CD8-positive, alpha-beta memory T cell (primary cell): ENCODE results near the gene TBCEL. TPM values are rescaled to one million over a fixed set of nuclear protein-coding genes. Genes with fewer than 3 reads are reported as not detected.
"Not testable (repeated sequence)": the region's sequence is repeated elsewhere in the genome, so short reads cannot be mapped to it uniquely, and the experiment has no call there.

Experiments
- CTCF ChIA-PET: fragments of 350-600 bp; sonication (Branson Sonifier 250); formaldehyde crosslinking; loops from one replicate; lab custom pipeline; 2021; ENCODE audit warnings: antibody characterized with exemption; lab: Charles Lee
- POLR2A ChIA-PET: fragments of 350-600 bp; sonication (Branson Sonifier 250); formaldehyde crosslinking; loops from one replicate; lab custom pipeline; 2021; ENCODE audit warnings: antibody characterized with exemption; lab: Charles Lee
- DNase-seq, 5 donors: peaks; one replicate each; pipeline versions ENCODE4 v3.0.0 to v3.0.0-alpha.2; 2020 to 2022; ENCODE audit warnings: mixed read lengths in 1 of 5
- H3K27ac ChIP-seq: one replicate; pipeline ENCODE4 v1.7.0; 2013; ENCODE audit warnings: low read depth, mild to moderate bottlenecking, low read length, moderate library complexity
- H3K27me3 ChIP-seq: 2 replicates; pipeline ENCODE4 v1.7.0; 2013; ENCODE audit warnings: low read length, mild to moderate bottlenecking; ENCODE audit not compliant: insufficient read depth, poor library complexity, severe bottlenecking
- H3K36me3 ChIP-seq: 2 replicates; pipeline ENCODE4 v1.7.0; 2013; ENCODE audit warnings: mild to moderate bottlenecking, low read length, moderate library complexity; ENCODE audit not compliant: insufficient read depth
- H3K4me1 ChIP-seq: 2 replicates; pipeline ENCODE4 v1.7.0; 2013; ENCODE audit warnings: mild to moderate bottlenecking, low read length, moderate library complexity; ENCODE audit not compliant: insufficient read depth
- H3K4me3 ChIP-seq: 2 replicates; pipeline ENCODE4 v1.7.0; 2013; ENCODE audit warnings: mild to moderate bottlenecking, low read length
- H3K9me3 ChIP-seq: 2 replicates; pipeline ENCODE4 v1.7.0; 2013; ENCODE audit warnings: mild to moderate bottlenecking, low read length
- H3K27ac Mint-ChIP-seq, 8 donors: one replicate each; pipeline ENCODE4 v1.8.0; 2020 to 2021; ENCODE audit warnings: mixed read lengths in 8 of 8, mild to moderate bottlenecking in 6 of 8, inconsistent platforms in 3 of 8, moderate library complexity in 3 of 8
- H3K27me3 Mint-ChIP-seq, 2 donors: one replicate each; pipeline ENCODE4 v1.8.0; 2020 to 2021; ENCODE audit warnings: mixed read lengths in 2 of 2, mild to moderate bottlenecking in 1 of 2, moderate library complexity in 1 of 2
- H3K36me3 Mint-ChIP-seq, 3 donors: one replicate each; pipeline ENCODE4 v1.8.0; 2020 to 2021; ENCODE audit warnings: mixed read lengths in 3 of 3, inconsistent platforms in 1 of 3, mild to moderate bottlenecking in 1 of 3
- H3K4me1 Mint-ChIP-seq, 3 donors: one replicate each; pipeline ENCODE4 v1.8.0; 2020 to 2021; ENCODE audit warnings: mixed read lengths in 3 of 3, inconsistent platforms in 1 of 3, mild to moderate bottlenecking in 1 of 3
- H3K4me3 Mint-ChIP-seq, 7 donors: one replicate each; pipeline ENCODE4 v1.8.0; 2020 to 2021; ENCODE audit warnings: mixed read lengths in 7 of 7, mild to moderate bottlenecking in 6 of 7, moderate library complexity in 4 of 7, inconsistent platforms in 2 of 7
- H3K9me3 Mint-ChIP-seq, 5 donors: one replicate each; pipeline ENCODE4 v1.8.0; 2020 to 2022; ENCODE audit warnings: mixed read lengths in 5 of 5, mild to moderate bottlenecking in 3 of 5, moderate library complexity in 2 of 5, inconsistent platforms in 1 of 5
- polyA plus RNA-seq: library from polyadenylated mRNA; unstranded; fragments of 300-500 nt; fragmentation: Illumina TruSeq; gene quantifications from one replicate; pipeline ENCODE4 v1.2.3, GENCODE V29; 2021
- total RNA-seq, 2 experiments: library from RNA; stranded (reverse); gene quantifications; one replicate each; pipeline ENCODE4 v1.2.3, GENCODE V29; 2021

TBCEL gene
- total and polyA plus RNA-seq, 3 experiments from 2014 or later, result 2.6 to 13.2 (median 12.1) TPM

DNA sequence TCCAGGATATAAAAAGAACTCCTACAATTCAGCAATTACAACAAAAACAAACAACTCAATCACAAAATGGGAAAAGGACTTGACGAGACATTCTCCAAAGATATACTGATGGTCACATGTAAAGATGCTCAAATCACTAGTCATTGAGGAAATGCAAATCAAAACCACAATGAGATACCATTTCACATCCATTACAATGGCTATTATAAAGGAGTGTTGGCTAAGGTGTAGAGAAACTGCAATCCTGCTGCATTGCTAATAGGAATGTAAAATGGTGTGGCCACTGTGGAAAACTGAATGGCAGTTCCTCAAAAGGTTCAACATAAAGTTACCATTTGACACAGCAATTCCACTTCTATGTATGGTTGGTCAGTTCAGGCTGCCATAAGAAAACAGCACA lies 11.8 kb upstream of the TBCEL start:
- Mint-ChIP-seq H3K9me3 (no peaks in the 10 kb centered on the region), H3K36me3 (peaks cover 0 to 3% (median 0%) of the 10 kb centered on the region in 3 donors), H3K27ac (no peak overlapping the region), H3K4me3 (no peak overlapping the region), H3K4me1 (no peaks in the 10 kb centered on the region), H3K27me3 (peaks cover 16 to 32% of the 10 kb centered on the region in 2 donors)
- DNase-seq, result no peak
- Histone ChIP-seq H3K27me3 (no peaks in the 10 kb centered on the region), H3K9me3 (no peaks in the 10 kb centered on the region), H3K4me1 (no peaks in the 10 kb centered on the region), H3K27ac (no peak overlapping the region), H3K4me3 (no peak overlapping the region), H3K36me3 (no peaks in the 10 kb centered on the region)
- POLR2A ChIA-PET, result no interaction called here
- CTCF ChIA-PET, result no interaction called here

DNA sequence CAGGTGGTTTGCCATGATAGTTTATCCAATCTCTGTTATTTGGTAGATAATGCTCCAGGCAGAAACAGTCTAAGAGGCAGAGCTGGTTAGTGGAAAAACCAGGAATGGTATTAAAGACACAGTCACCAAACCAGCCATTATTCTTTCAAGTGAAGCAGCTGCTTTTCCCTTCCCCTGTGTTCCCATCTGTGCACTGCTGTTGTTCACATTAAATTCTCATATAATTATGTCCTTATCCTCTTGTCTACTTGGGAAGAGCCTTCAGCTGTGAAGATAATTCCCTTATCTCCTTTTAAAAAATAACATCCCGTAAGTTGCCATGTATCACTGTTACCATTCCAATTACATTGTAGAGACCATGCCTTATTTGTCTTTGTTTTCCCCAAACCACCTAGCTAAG lies 5.2 kb upstream of the TBCEL start:
- Mint-ChIP-seq H3K9me3 (no peaks in the 10 kb centered on the region), H3K4me3 (no peak overlapping the region), H3K27ac (no peak overlapping the region), H3K36me3 (peaks cover 0 to under 1% (median 0%) of the 10 kb centered on the region in 3 donors), H3K27me3 (peaks cover 4 to 15% of the 10 kb centered on the region in 2 donors), H3K4me1 (peaks cover 5 to 9% (median 5%) of the 10 kb centered on the region in 3 donors)
- DNase-seq, result no peak
- Histone ChIP-seq H3K4me3 (no peak overlapping the region), H3K36me3 (no peaks in the 10 kb centered on the region), H3K4me1 (peaks cover 3% of the 10 kb centered on the region), H3K27ac (no peak overlapping the region), H3K27me3 (no peaks in the 10 kb centered on the region), H3K9me3 (no peaks in the 10 kb centered on the region)
- POLR2A ChIA-PET, result no interaction called here
- CTCF ChIA-PET, result no interaction called here

DNA sequence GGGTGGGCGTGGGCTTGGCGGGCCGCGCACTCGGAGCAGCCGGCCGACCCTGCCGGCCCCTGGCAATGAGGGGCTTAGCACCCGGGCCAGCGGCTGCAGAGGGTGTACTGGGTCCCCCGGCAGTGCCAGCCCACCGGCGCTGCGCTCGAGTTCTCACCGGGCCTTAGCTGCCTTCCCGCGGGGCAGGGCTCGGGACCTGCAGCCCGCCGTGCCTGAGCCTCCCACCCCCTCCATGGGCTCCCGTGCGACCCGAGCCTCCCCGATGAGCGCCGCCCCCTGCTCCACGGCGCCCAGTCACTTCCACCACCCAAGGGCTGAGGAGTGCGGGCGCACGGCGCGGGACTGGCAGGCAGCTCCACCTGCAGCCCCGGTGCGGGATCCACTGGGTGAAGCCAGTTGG lies 2.2 kb upstream of the TBCEL start:
- H3K36me3 Mint-ChIP-seq, H3K9me3 Mint-ChIP-seq, H3K36me3 ChIP-seq, H3K4me3 ChIP-seq, H3K27ac Mint-ChIP-seq, POLR2A ChIA-PET, H3K4me3 Mint-ChIP-seq, H3K27me3 ChIP-seq, CTCF ChIA-PET, H3K9me3 ChIP-seq, DNase-seq, H3K27ac ChIP-seq: not testable (repeated sequence)
- H3K4me1 ChIP-seq, result peaks cover 20% of the 10 kb centered on the region
- Mint-ChIP-seq H3K4me1 (peaks cover 23 to 32% (median 27%) of the 10 kb centered on the region in 3 donors), H3K27me3 (peaks cover 4 to 15% of the 10 kb centered on the region in 2 donors)

GRCh38 chr11:121024989-121025388 lies 1.1 kb downstream of the TBCEL start:
- DNase-seq, result peak in 1 of 5 donors; percentile 13
- ChIA-PET POLR2A (no interaction called here), CTCF (no interaction called here)
- Mint-ChIP-seq H3K36me3 (peaks cover under 1 to 3% (median 2%) of the 10 kb centered on the region in 3 donors), H3K9me3 (no peaks in the 10 kb centered on the region), H3K27me3 (peaks cover 2 to 4% of the 10 kb centered on the region in 2 donors), H3K27ac (peak overlapping the region in 6 of 8 donors; percentile 78 to 92 (median 88)), H3K4me1 (peaks cover 26 to 53% (median 39%) of the 10 kb centered on the region in 3 donors), H3K4me3 (peak overlapping the region; percentile 86 to 94 (median 89))
- Histone ChIP-seq H3K36me3 (no peaks in the 10 kb centered on the region), H3K4me1 (peaks cover 20% of the 10 kb centered on the region), H3K27ac (no peak overlapping the region), H3K9me3 (no peaks in the 10 kb centered on the region), H3K4me3 (peak overlapping the region; percentile 71), H3K27me3 (no peaks in the 10 kb centered on the region)

DNA sequence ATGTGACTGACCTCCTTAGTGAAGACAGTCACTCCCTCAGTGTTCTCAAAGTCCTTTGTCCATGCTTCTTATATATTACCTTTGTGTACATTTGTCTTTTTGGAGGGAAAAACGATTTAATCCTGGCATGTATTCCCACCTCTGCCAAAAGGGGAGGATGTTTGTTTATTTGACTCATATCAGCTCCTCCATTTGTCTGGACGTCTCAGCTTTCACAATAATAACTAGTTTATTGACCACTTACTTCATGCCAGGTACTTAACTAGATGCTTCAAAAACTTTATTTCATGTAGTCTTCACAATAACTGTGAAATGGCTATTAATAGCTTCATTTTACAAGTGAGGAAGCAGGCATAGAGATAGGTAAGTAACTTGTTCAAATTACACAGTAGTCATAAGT lies 5.3 kb downstream of the TBCEL start:
- Mint-ChIP-seq H3K27ac (no peak overlapping the region), H3K27me3 (no peaks in the 10 kb centered on the region), H3K4me3 (no peak overlapping the region), H3K4me1 (peaks cover 24 to 50% (median 38%) of the 10 kb centered on the region in 3 donors), H3K9me3 (no peaks in the 10 kb centered on the region), H3K36me3 (peaks cover 0 to 7% (median 6%) of the 10 kb centered on the region in 3 donors)
- H3K4me1 ChIP-seq, result peaks cover 15% of the 10 kb centered on the region
- ChIA-PET POLR2A (no interaction called here), CTCF (no interaction called here)
- no peak overlapping the region for H3K4me3 ChIP-seq
- no peaks in the 10 kb centered on the region for H3K27me3 ChIP-seq
- H3K9me3 ChIP-seq, result no peaks in the 10 kb centered on the region
- no peak for DNase-seq
- H3K36me3 ChIP-seq, result no peaks in the 10 kb centered on the region
- no peak overlapping the region for H3K27ac ChIP-seq

DNA sequence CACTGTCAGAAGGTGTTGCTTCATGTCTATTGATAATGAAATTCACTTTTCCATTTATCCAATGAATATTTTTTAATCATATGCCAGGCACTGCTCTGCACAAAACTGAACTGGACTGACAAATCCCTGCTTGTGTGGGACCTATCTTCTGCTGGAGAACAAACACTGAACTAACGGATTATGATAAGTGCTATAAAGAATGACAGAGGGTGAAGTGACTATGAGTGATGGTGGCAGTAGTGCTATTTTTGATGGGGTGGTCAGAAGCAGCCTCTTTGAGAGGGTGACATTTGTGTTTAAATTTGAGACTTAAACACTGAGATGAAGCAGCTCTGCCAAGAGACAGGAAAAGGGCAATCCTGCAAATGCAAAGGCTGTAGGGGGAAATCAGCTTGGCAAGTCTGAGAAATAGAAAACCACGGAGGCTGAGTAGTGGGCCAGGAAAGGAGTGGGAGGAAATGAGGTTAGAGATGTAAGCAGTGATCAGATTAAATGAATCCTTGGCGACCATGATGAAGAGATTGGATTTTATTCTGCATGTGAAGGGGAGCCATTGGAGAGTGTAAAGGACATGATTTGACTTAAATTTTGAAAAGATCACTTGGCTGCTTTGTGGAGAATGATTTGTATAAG lies 6.0 kb downstream of the TBCEL start:
- Mint-ChIP-seq H3K9me3 (no peaks in the 10 kb centered on the region), H3K27me3 (no peaks in the 10 kb centered on the region), H3K36me3 (peaks cover 0 to 7% (median 6%) of the 10 kb centered on the region in 3 donors), H3K27ac (no peak overlapping the region), H3K4me1 (peaks cover 18 to 44% (median 32%) of the 10 kb centered on the region in 3 donors), H3K4me3 (no peak overlapping the region)
- no peak for DNase-seq
- no peaks in the 10 kb centered on the region for H3K36me3 ChIP-seq
- peaks cover 10% of the 10 kb centered on the region for H3K4me1 ChIP-seq
- no peak overlapping the region for H3K27ac ChIP-seq
- H3K9me3 ChIP-seq, result no peaks in the 10 kb centered on the region
- ChIA-PET CTCF (no interaction called here), POLR2A (no interaction called here)
- no peaks in the 10 kb centered on the region for H3K27me3 ChIP-seq
- no peak overlapping the region for H3K4me3 ChIP-seq

DNA sequence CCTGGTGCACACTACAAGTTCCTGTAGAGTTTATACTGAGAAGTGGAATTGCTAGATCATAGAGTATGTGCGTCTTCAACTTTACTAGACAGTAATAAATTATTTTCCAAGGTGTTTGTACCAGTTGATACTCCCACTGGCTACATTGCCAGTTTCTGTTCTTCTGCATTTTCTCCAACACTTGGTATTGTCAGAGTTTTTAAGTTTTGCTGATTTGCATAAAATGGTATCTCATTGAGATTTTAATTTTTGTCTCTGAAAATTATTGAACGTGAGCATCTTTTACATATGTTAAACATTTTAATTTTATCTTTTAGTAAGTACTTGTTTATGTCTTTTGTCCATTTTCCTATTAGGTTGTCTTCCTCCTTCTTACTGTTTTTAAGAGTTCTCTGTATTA lies 7.3 kb downstream of the TBCEL start:
- H3K4me1 ChIP-seq, result no peaks in the 10 kb centered on the region
- CTCF ChIA-PET, result no interaction called here
- Mint-ChIP-seq H3K4me3 (no peak overlapping the region), H3K27me3 (no peaks in the 10 kb centered on the region), H3K9me3 (no peaks in the 10 kb centered on the region), H3K27ac (no peak overlapping the region), H3K4me1 (peaks cover 12 to 45% (median 32%) of the 10 kb centered on the region in 3 donors), H3K36me3 (peaks cover 0 to 7% (median 6%) of the 10 kb centered on the region in 3 donors)
- H3K9me3 ChIP-seq, result no peaks in the 10 kb centered on the region
- no peak for DNase-seq
- H3K36me3 ChIP-seq, result no peaks in the 10 kb centered on the region
- POLR2A ChIA-PET, result no interaction called here
- no peak overlapping the region for H3K27ac ChIP-seq
- no peaks in the 10 kb centered on the region for H3K27me3 ChIP-seq
- H3K4me3 ChIP-seq, result no peak overlapping the region

DNA sequence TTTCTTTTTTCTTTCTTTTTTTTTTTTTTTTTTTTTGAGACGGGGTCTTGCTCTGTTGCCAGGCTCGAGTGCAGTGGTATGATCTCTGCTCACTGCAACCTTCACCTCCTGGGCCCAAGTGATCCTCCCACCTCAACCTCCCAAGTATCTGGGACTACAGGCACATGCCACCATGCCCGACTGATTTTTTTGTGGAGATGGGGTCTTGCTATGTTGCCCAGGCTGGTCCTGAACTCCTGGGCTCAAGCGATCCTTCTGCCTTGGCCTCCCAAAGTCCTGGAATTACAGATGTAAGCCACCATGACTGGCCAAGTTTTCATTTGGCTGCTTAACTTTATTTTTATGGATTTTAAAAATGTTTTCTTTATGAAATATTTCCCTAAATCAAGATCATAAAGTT lies 7.7 kb downstream of the TBCEL start:
- H3K27ac Mint-ChIP-seq, H3K27me3 ChIP-seq, H3K4me3 Mint-ChIP-seq, H3K36me3 ChIP-seq, H3K27ac ChIP-seq, H3K9me3 Mint-ChIP-seq, CTCF ChIA-PET, H3K36me3 Mint-ChIP-seq, DNase-seq, H3K9me3 ChIP-seq, H3K27me3 Mint-ChIP-seq, POLR2A ChIA-PET, H3K4me3 ChIP-seq, H3K4me1 ChIP-seq: not testable (repeated sequence)
- peaks cover 16 to 45% (median 34%) of the 10 kb centered on the region in 3 donors for H3K4me1 Mint-ChIP-seq
